Esophagus squamous epithelium (tissue), 5 donors: Measurements from ENCODE around the gene GNB1L. TPM values are rescaled to one million over a fixed set of nuclear protein-coding genes. Genes with fewer than 3 reads are reported as not detected.

Source experiments
- DNase-seq: peaks from one replicate; lab custom pipeline; 2025; lab: John Stamatoyannopoulos, UW
- H3K27ac ChIP-seq, 4 donors: fragments of 200-600 bp; sonication (generic); one replicate each; pipeline ENCODE4 v1.5.1; 2016 to 2019; ENCODE audit warnings: mild to moderate bottlenecking in 1 of 4
- H3K27me3 ChIP-seq, 4 donors: fragments of 200-600 bp; sonication (generic); 1 replicate in 3 of 4; 2 replicates in 1 of 4; pipeline versions ENCODE4 v1.5.1 to v1.6.0; 2017 to 2021; ENCODE audit warnings: antibody characterized with exemption in 1 of 4
- H3K36me3 ChIP-seq, 3 donors: fragments of 200-600 bp; sonication (generic); one replicate each; pipeline ENCODE4 v1.5.1; 2016 to 2019
- H3K4me1 ChIP-seq, 3 donors: fragments of 200-600 bp; sonication (generic); one replicate each; pipeline ENCODE4 v1.5.1; 2017 to 2019
- H3K4me3 ChIP-seq, 4 donors: fragments of 200-600 bp; sonication (generic); 1 replicate in 3 of 4; 2 replicates in 1 of 4; pipeline ENCODE4 v1.5.1; 2016 to 2019; ENCODE audit warnings: mild to moderate bottlenecking in 2 of 4, moderate library complexity in 1 of 4
- H3K9me3 ChIP-seq, 3 donors: fragments of 200-600 bp; sonication (generic); one replicate each; pipeline ENCODE4 v1.5.1; 2016 to 2019
- POLR2A ChIP-seq, 4 donors: fragments of 450-650 bp; IDR thresholded peaks; one replicate each; pipeline ENCODE4 v1.6.1; 2017; ENCODE audit warnings: antibody characterized with exemption in 4 of 4, mild to moderate bottlenecking in 4 of 4, moderate library complexity in 3 of 4
- WGBS, 2 donors: methylation state at CpG; one replicate each; pipeline ENCODE4 v1.1.5; 2018; 5-methylcytosine and 5-hydroxymethylcytosine counted together
- intact Hi-C: fragments of 100-400 bp; cut with DNase I; formaldehyde crosslinking; loops from one replicate; pipeline ENCODE4 v1.15.0; 2022
- total RNA-seq, 4 donors: library from RNA; depleted of rRNA; stranded (reverse); fragments of >200 nt; gene quantifications; one replicate each; pipeline ENCODE4 v1.1.0, GENCODE V29; 2016
- TF ChIP-seq, protein P1 (sequence below), 6 experiments: fragments of 450-650 bp in 4 of 6; fragments of 200-600 bp in 2 of 6; sonication (generic) in 2 of 6; IDR thresholded peaks; one replicate each; pipeline ENCODE4 v1.5.1; 2016 to 2019; ENCODE audit warnings: antibody characterized with exemption in 6 of 6, mild to moderate bottlenecking in 4 of 6, moderate library complexity in 4 of 6
- donor health status: DM: yes; HTN: yes; CAD: no.

GNB1L gene
- total RNA-seq, 4 donors from 2014 or later: 5.7 to 8.5 (median 6.4) TPM

DNA sequence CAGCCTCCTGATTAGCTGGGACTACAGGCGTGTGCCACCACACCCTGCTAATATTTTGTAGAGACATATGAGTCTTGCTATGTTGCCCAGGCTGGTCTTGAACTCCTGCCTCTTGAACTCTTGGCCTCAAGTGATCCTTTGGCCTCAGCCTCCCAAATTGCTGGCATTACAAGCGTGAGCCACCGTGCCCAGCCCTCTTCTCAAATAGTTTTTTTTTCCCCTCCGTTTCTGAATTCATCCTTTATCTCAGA is 82.3 kb downstream of the GNB1L start:
- intact Hi-C loops: no loop called here
- Histone ChIP-seq H3K27me3 (peaks cover 0 to 81% (median 2%) of the 10 kb centered on the region in 4 donors), H3K27ac (no peak overlapping the region), H3K4me1 (peaks cover 0 to 21% (median 5%) of the 10 kb centered on the region in 3 donors), H3K36me3 (no peaks in the 10 kb centered on the region), H3K9me3 (no peaks in the 10 kb centered on the region), H3K4me3 (no peak overlapping the region)
- WGBS, 2 donors: 69 to 81% methylated on average over 4 of the region's 4 CpGs
- TF ChIP-seq, protein P1, sequence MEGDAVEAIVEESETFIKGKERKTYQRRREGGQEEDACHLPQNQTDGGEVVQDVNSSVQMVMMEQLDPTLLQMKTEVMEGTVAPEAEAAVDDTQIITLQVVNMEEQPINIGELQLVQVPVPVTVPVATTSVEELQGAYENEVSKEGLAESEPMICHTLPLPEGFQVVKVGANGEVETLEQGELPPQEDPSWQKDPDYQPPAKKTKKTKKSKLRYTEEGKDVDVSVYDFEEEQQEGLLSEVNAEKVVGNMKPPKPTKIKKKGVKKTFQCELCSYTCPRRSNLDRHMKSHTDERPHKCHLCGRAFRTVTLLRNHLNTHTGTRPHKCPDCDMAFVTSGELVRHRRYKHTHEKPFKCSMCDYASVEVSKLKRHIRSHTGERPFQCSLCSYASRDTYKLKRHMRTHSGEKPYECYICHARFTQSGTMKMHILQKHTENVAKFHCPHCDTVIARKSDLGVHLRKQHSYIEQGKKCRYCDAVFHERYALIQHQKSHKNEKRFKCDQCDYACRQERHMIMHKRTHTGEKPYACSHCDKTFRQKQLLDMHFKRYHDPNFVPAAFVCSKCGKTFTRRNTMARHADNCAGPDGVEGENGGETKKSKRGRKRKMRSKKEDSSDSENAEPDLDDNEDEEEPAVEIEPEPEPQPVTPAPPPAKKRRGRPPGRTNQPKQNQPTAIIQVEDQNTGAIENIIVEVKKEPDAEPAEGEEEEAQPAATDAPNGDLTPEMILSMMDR (IDR thresholded peaks at IDR 0.05): no peak
- TF ChIP-seq POLR2A (IDR thresholded peaks at IDR 0.05): no peak
- no peak for DNase-seq

DNA sequence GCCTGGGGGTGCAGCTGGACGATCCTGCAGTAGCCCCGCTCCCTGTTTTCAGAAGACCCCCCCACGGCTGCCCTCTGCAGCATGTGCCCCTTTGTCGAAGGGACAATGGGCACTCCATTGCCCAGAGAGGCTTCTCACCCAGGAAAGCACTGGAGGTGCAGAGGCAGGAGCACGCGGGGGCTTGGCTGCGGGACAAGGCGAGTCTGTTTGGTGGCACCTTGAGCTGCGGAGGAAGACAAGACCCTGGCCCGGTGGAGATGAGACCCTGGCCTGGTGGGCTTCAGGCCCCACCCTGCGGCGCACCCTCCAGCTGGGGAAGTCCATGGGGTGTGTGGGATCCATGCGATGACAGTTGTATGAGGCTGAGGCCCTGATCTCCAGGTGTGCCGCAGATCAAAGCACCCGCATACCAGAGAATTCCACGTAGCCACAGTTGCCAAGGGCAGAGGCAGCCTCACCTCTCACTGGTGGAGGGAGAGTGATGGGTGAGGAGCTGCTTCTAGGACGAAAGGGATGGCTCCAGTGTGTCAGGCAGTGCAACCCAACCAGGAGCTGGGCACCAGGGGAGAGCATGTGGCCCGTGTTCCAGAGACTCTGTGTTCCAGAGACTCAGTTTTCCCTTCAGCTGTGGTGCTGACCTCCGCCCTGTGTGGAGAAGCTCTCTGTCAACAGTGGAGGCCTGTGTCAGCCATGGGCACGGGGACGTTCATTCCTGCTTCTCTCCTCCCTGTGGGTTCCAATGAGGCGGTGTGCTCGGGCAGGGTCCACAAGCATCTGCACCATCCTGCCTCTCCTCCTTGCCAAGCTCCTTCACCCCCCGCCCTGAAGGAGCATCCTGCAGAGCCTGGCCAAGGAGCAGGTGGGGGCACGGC is 84.1 kb downstream of the GNB1L start:
- peaks cover 0 to 90% (median 3%) of the 10 kb centered on the region in 4 donors for H3K27me3 ChIP-seq
- H3K4me3 ChIP-seq: no peak overlapping the region
- no peaks in the 10 kb centered on the region for H3K36me3 ChIP-seq
- 83 to 90% methylated on average over 2 to 14 of the region's 25 CpGs for WGBS, 2 donors
- intact Hi-C loops: no loop called here
- no peak for TF ChIP-seq POLR2A (IDR thresholded peaks at IDR 0.05)
- TF ChIP-seq, protein P1 (IDR thresholded peaks at IDR 0.05): no peak
- no peak for DNase-seq
- H3K9me3 ChIP-seq: no peaks in the 10 kb centered on the region
- peaks cover 7 to 37% (median 7%) of the 10 kb centered on the region in 3 donors for H3K4me1 ChIP-seq
- no peak overlapping the region for H3K27ac ChIP-seq

DNA sequence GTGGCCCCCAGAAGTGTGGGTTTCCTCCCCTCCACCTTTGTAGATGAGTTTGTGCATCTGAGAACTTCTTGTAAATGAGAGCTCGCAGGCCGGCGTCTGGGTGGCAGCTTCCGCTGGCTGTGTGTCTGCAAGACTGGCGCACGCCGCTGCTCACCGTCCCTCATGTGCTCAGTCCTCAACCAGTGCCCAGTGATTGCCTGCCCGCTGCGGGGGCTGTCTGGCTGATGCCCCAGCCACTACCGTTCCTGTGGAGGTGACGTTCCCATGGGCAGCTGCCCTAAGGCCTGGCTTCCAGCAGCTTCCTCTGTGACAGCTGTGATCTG is 85.3 kb downstream of the GNB1L start:
- no peaks in the 10 kb centered on the region for H3K9me3 ChIP-seq
- H3K36me3 ChIP-seq: no peaks in the 10 kb centered on the region
- peaks cover 7 to 43% (median 7%) of the 10 kb centered on the region in 3 donors for H3K4me1 ChIP-seq
- H3K27ac ChIP-seq: no peak overlapping the region
- DNase-seq: no peak
- intact Hi-C loops: no loop called here
- 80% methylated on average over 1 of the region's 12 CpGs; no CpG with 5 or more reads in 1 of the 2 donors for WGBS, 2 donors
- peaks cover 0 to 93% (median 4%) of the 10 kb centered on the region in 4 donors for H3K27me3 ChIP-seq
- no peak overlapping the region for H3K4me3 ChIP-seq
- TF ChIP-seq, protein P1 (IDR thresholded peaks at IDR 0.05): no peak
- TF ChIP-seq POLR2A (IDR thresholded peaks at IDR 0.05): no peak

DNA sequence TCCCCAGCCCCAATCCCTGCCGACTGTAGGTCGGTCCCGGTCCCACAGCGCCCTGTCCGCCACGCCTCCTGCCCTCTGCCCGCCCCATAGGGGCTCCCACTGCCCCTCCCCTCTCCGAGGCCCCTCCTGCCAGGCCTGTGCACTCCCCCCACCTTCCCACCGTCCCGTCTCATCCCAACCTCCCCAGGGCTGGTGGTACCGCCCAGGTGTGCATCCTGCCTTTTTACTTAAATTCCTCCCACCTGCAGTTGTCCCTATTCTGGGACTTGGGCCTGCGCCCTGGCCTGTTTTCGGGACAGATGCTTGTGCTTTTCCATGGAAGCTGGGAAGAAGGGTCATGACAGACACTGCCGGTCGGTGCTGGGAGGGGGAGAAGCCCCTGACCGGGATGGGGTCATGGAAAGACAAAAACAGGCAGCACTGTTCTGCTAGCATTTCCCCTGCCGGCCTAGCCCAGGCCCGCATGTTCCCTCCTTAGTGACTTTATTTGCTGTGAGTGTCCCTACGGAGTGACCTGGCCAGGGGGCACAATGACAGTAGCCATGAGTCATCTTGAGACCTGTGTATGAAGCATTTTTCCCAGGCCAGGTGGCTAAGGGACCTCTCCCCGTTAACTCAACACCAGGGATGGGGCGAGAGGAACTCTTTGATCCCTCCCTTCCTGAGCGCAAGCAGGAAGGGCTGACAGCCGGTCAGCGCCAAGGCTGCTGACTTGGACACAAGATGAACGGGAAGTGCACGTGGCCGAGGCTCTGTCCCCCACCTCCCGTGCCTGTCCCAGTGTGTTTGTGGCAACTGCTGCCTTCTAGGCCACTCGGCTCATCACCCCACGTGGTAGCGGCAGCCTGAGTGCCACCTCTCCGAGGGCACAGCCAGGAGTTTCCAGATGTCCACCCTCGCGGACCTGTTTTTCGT is 87.0 kb downstream of the GNB1L start:
- intact Hi-C loops: no loop called here
- Histone ChIP-seq H3K27me3 (peaks cover 0 to 99% (median 4%) of the 10 kb centered on the region in 4 donors), H3K4me1 (peaks cover 7 to 35% (median 7%) of the 10 kb centered on the region in 3 donors), H3K4me3 (peak overlapping the region; percentile 41 to 68 (median 49)), H3K27ac (peak overlapping the region in 3 of 4 donors; percentile 39 to 70 (median 41)), H3K36me3 (no peaks in the 10 kb centered on the region), H3K9me3 (no peaks in the 10 kb centered on the region)
- DNase-seq: no peak
- no peak for TF ChIP-seq POLR2A (IDR thresholded peaks at IDR 0.05)
- TF ChIP-seq, protein P1 (IDR thresholded peaks at IDR 0.05): no peak
- WGBS, 2 donors: 32 to 40% methylated on average over 1 to 9 of the region's 35 CpGs
